GM12892 (cell line): Measurements from ENCODE around the gene S100A8.

Experiments used
- POLR2A ChIP-seq: IDR thresholded peaks from 2 replicates; pipeline ENCODE4 v1.6.1; 2011; ENCODE audit warnings: low read depth, low read length, control low read depth
- TAF1 ChIP-seq: IDR thresholded peaks from 2 replicates; pipeline ENCODE4 v1.6.1; 2011; ENCODE audit warnings: low read depth, mild to moderate bottlenecking, control low read depth, low read length, borderline replicate concordance

GRCh38 chr1:153345187-153346076 lies 45.4 kb downstream of the S100A8 start:
- TF ChIP-seq POLR2A (peak; percentile 24; the same call in 1 of the 2 replicates), TAF1 (no peak)
